Endothelial cell of umbilical vein (primary cell): ENCODE measurements around the gene NCAPH2. TPM values are rescaled to one million over a fixed set of nuclear protein-coding genes. Genes with fewer than 3 reads are reported as not detected.

Source experiments
- BruUV-seq: library from RNA; stranded (reverse); fragments of 400-500 nt; replicated peaks from 2 replicates; lab custom pipeline; 2021; lab: Mats Ljungman, UMichigan
- CTCF ChIA-PET: fragments of 300-600, 350-600 bp; sonication (Branson Sonifier 250); formaldehyde crosslinking; loops from one replicate; lab custom pipeline; 2021; ENCODE audit warnings: antibody characterized with exemption, inconsistent platforms; lab: Charles Lee
- POLR2A ChIA-PET: fragments of 300-600, 350-600 bp; sonication (Branson Sonifier 250); formaldehyde crosslinking; loops from one replicate; lab custom pipeline; 2021; ENCODE audit warnings: antibody characterized with exemption, inconsistent platforms; lab: Charles Lee
- DNase-seq: peaks from one replicate; pipeline ENCODE4 v3.0.0-alpha.2; 2011; ENCODE audit warnings: low read depth, low spot score
- FAIRE-seq: peaks from 2 replicates; lab custom pipeline; 2011; peaks lifted over from hg19 to GRCh38; lab: Jason Lieb, UNC
- H2AFZ ChIP-seq: 2 replicates; pipeline ENCODE4 v1.6.0; 2012; ENCODE audit warnings: low read depth, low read length, control low read depth, inconsistent platforms
- H3K27ac ChIP-seq: 2 replicates; pipeline ENCODE4 v1.5.1; 2011; ENCODE audit warnings: low read depth, mild to moderate bottlenecking, control low read depth, low read length, moderate library complexity; ENCODE audit not compliant: insufficient read depth
- H3K27me3 ChIP-seq, 2 experiments: 2 replicates each; pipeline versions ENCODE4 v1.6.0 to v1.6.1; 2011; ENCODE audit warnings: low read length in 2 of 2, mixed read lengths in 1 of 2; ENCODE audit not compliant: control insufficient read depth in 2 of 2, insufficient read depth in 2 of 2
- H3K36me3 ChIP-seq, 2 experiments: 2 replicates in 1 of 2; 3 replicates in 1 of 2; pipeline ENCODE4 v1.5.1; 2011; ENCODE audit warnings: low read length in 2 of 2, mild to moderate bottlenecking in 1 of 2, moderate library complexity in 1 of 2; ENCODE audit not compliant: control insufficient read depth in 2 of 2, insufficient read depth in 2 of 2; ENCODE audit errors: extremely low read depth in 1 of 2
- H3K4me1 ChIP-seq: 3 replicates; pipeline ENCODE4 v1.5.1; 2011; ENCODE audit warnings: mild to moderate bottlenecking, low read length; ENCODE audit not compliant: control insufficient read depth, insufficient read depth; ENCODE audit errors: extremely low read depth
- H3K4me2 ChIP-seq: 2 replicates; pipeline ENCODE4 v1.6.1; 2011; ENCODE audit warnings: low read length, control low read depth, mixed read lengths; ENCODE audit not compliant: insufficient read depth
- H3K4me3 ChIP-seq, 3 experiments: fragments of 200-600 bp in 1 of 3; sonication (generic), shearing (Covaris generic) in 1 of 3; replicated peaks in 1 of 3; 2 replicates each; pipeline ENCODE4 v1.5.1; 2011 to 2016; ENCODE audit warnings: control low read depth in 3 of 3, low read length in 3 of 3, mild to moderate bottlenecking in 2 of 3, inconsistent platforms in 1 of 3, low read depth in 1 of 3, moderate library complexity in 1 of 3; ENCODE audit not compliant: insufficient read depth in 1 of 3
- H3K79me2 ChIP-seq: 2 replicates; pipeline ENCODE4 v1.6.0; 2012; ENCODE audit warnings: low read length, inconsistent platforms; ENCODE audit not compliant: control insufficient read depth, insufficient read depth
- H3K9ac ChIP-seq: replicated peaks from 2 replicates; pipeline ENCODE3; 2011; ENCODE audit warnings: low read length, control low read depth; ENCODE audit not compliant: insufficient read depth; ENCODE audit errors: extremely low read depth
- H3K9me1 ChIP-seq: replicated peaks from 3 replicates; pipeline ENCODE4 v1.6.0; 2011; ENCODE audit warnings: mild to moderate bottlenecking, low read length; ENCODE audit not compliant: control insufficient read depth, insufficient read depth; ENCODE audit errors: extremely low read depth
- H3K9me3 ChIP-seq: replicated peaks from 2 replicates; pipeline ENCODE4 v1.5.1; 2012; ENCODE audit warnings: low read length, inconsistent platforms; ENCODE audit not compliant: control insufficient read depth, insufficient read depth
- H4K20me1 ChIP-seq: replicated peaks from 2 replicates; pipeline ENCODE3; 2011; ENCODE audit warnings: mild to moderate bottlenecking, low read length; ENCODE audit not compliant: control insufficient read depth, insufficient read depth; ENCODE audit errors: extremely low read depth
- EZH2 ChIP-seq: IDR thresholded peaks from 2 replicates; pipeline ENCODE4 v1.6.1; 2012; ENCODE audit warnings: borderline replicate concordance, low read depth, mild to moderate bottlenecking, moderate library complexity, low read length, inconsistent platforms; ENCODE audit not compliant: severe bottlenecking
- FOS ChIP-seq: IDR thresholded peaks from 2 replicates; pipeline ENCODE4 v1.6.1; 2011; ENCODE audit warnings: mild to moderate bottlenecking, low read length, moderate library complexity, borderline replicate concordance; ENCODE audit not compliant: insufficient read depth
- GATA2 ChIP-seq: IDR thresholded peaks from 2 replicates; pipeline ENCODE4 v1.7.0; 2011; ENCODE audit warnings: low read depth, mild to moderate bottlenecking, moderate library complexity, mixed read lengths, low read length; ENCODE audit not compliant: insufficient read length, insufficient read depth
- JUN ChIP-seq: IDR thresholded peaks from 2 replicates; pipeline ENCODE4 v1.6.1; 2011; ENCODE audit warnings: borderline replicate concordance, low read depth; ENCODE audit not compliant: insufficient read length, insufficient read depth
- MYC ChIP-seq: IDR thresholded peaks from one replicate; pipeline ENCODE4 v1.6.1; 2011; ENCODE audit warnings: mild to moderate bottlenecking, low read depth, low read length
- POLR2A ChIP-seq: IDR thresholded peaks from 2 replicates; pipeline ENCODE4 v1.6.1; 2012; ENCODE audit warnings: low read depth, mild to moderate bottlenecking, control low read depth, low read length
- POLR2AphosphoS5 ChIP-seq: IDR thresholded peaks from 2 replicates; pipeline ENCODE4 v1.6.1; 2012; ENCODE audit warnings: low read depth, mild to moderate bottlenecking, control low read depth, low read length, moderate library complexity; ENCODE audit not compliant: insufficient read depth
- dilution Hi-C: fragments of 300-500 bp; cut with MboI; formaldehyde crosslinking; loops from one replicate; pipeline ENCODE4 v1.15.0; 2019; ENCODE audit warnings: low sequenced_read_pairs; ENCODE audit not compliant: extremely low pct_ligation_motif_present
- intact Hi-C: fragments of 100-400 bp; cut with micrococcal nuclease; formaldehyde crosslinking; loops from one replicate; pipeline ENCODE4 v1.10.0; 2022
- polyA plus RNA-seq, 4 experiments: library from polyadenylated mRNA; depleted of rRNA in 3 of 4; stranded (reverse) in 3 of 4; unstranded in 1 of 4; fragments of >200 nt; gene quantifications; 2 replicates each; pipeline versions ENCODE4 v1.2.1 to v1.2.3, GENCODE V29; 2011 to 2012; ENCODE audit warnings: missing spikeins in 1 of 4
- total RNA-seq: library from RNA; stranded (reverse); gene quantifications from 2 replicates; pipeline ENCODE4 v1.2.3, GENCODE V29; 2021
- TF ChIP-seq, protein P1 (sequence below): IDR thresholded peaks from 2 replicates; pipeline ENCODE4 v1.6.1; 2011; ENCODE audit not compliant: insufficient read depth, insufficient read length
- TF ChIP-seq, protein P2 (sequence below), 2 donors: IDR thresholded peaks; 1 replicate in 1 of 2; 2 replicates in 1 of 2; pipeline ENCODE4 v1.5.1; 2011; ENCODE audit warnings: low read length in 2 of 2, mild to moderate bottlenecking in 2 of 2, moderate library complexity in 2 of 2, control low read depth in 1 of 2, inconsistent platforms in 1 of 2, low read depth in 1 of 2; ENCODE audit not compliant: insufficient read depth in 1 of 2; ENCODE audit errors: extremely low read depth in 1 of 2

The NCAPH2 gene
- total and polyA plus RNA-seq, 2 donors (not counting 3 experiments of a cell fraction or from before 2014, with no cell fraction given), result 42.4 to 43.2 TPM

DNA sequence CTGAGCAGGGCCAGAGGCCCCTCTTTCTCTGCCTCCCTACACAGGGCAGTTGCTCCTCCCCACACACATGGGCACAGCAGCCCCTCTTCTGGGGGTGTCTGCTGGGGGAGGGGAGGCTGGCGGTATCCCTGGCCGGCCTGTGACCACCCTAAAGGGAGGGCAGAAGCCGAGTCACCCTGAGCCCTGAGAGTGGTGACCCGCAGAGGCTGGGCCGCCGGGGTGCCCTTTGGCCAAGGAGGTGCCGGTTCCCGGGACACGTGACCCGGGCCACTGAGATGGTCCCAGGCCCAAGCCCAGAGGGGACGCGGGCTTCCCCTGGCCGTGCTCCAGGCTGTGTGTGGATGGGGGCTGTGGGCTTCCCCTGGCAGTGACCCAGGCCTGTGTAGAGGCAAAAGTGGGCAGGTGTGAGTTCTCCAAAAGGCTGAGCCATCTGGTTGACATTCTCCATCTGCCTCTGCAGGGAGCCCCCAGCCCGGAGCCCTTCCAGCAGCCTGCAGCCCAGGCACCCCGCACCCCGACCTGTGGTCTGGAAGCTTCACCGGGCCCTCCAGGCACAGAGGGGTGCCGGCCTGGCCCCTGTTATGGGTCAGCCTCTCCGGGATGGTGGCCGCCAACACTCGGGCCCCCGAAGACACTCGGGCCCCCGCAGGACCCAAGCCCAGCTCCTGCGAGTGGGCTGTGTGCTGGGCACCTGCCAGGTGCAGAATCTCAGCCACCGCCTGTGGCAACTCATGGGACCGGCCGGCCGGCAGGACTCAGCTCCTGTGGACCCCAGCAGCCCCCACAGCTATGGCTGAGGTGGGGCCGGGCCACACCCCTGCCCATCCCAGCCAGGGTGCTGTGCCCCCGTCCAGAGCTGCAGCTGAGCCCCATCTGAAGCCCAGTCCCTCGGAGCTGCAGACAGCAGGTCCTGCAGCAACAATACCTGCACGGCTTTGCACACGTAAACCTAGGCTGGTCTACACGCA is 25.6 kb upstream of the NCAPH2 start:
- ChIA-PET POLR2A (no interaction called here), CTCF (interaction anchor here (0.5 kb wide), 1 partner anchor 117 kb away, joined by 3 read pairs; no protein-coding TSS in a partner anchor)
- Histone ChIP-seq H3K4me3 (no peak overlapping the region), H3K27ac (no peak overlapping the region), H3K36me3 (no peaks in the 10 kb centered on the region), H3K4me1 (no peaks in the 10 kb centered on the region), H3K27me3 (peaks cover 10 to 22% of the 10 kb centered on the region in 2 experiments), H3K4me2 (no peak overlapping the region), H3K79me2 (no peaks in the 10 kb centered on the region), H3K9me1 (no peaks in the 10 kb centered on the region), H4K20me1 (no peaks in the 10 kb centered on the region), H3K9me3 (no peaks in the 10 kb centered on the region), H2AFZ (peak overlapping the region; percentile 36), H3K9ac (no peak overlapping the region)
- dilution Hi-C loops (no loop called here), intact Hi-C loops (no loop called here)
- no TSS peak for BruUV-seq
- TF ChIP-seq, protein P1, sequence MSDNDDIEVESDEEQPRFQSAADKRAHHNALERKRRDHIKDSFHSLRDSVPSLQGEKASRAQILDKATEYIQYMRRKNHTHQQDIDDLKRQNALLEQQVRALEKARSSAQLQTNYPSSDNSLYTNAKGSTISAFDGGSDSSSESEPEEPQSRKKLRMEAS, result no peak
- TF ChIP-seq FOS, result no peak
- TF ChIP-seq EZH2, result no peak
- TF ChIP-seq GATA2, result no peak
- no peak for TF ChIP-seq JUN
- no peak for TF ChIP-seq MYC
- TF ChIP-seq POLR2AphosphoS5, result no peak
- TF ChIP-seq, protein P2, sequence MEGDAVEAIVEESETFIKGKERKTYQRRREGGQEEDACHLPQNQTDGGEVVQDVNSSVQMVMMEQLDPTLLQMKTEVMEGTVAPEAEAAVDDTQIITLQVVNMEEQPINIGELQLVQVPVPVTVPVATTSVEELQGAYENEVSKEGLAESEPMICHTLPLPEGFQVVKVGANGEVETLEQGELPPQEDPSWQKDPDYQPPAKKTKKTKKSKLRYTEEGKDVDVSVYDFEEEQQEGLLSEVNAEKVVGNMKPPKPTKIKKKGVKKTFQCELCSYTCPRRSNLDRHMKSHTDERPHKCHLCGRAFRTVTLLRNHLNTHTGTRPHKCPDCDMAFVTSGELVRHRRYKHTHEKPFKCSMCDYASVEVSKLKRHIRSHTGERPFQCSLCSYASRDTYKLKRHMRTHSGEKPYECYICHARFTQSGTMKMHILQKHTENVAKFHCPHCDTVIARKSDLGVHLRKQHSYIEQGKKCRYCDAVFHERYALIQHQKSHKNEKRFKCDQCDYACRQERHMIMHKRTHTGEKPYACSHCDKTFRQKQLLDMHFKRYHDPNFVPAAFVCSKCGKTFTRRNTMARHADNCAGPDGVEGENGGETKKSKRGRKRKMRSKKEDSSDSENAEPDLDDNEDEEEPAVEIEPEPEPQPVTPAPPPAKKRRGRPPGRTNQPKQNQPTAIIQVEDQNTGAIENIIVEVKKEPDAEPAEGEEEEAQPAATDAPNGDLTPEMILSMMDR (IDR thresholded peaks at IDR 0.05; ENCODE audit: extremely low read depth in 1 of 2, insufficient read depth in 1 of 2, low read depth in 1 of 2, low read length in 2 of 2), result no peak
- no peak for TF ChIP-seq POLR2A
- DNase-seq (no peak), FAIRE-seq (no peak)
